Measurements from ENCODE around the gene IL1R1.

- no peak for TF ChIP-seq CTCF (optimal IDR thresholded peaks at IDR 0.05 in 1 of 3, IDR thresholded peaks at IDR 0.05 in 1 of 3, conservative IDR thresholded peaks at IDR 0.05 in 1 of 3; ENCODE audit: extremely low read depth in 1 of 3, insufficient read depth in 2 of 3, low read length in 3 of 3)
- no peak for TF ChIP-seq EZH2 (IDR thresholded peaks at IDR 0.05; ENCODE audit: low read length)
Observed at GRCh38 chr2:102172745-102173144, 30.2 kb downstream of the IL1R1 start.

Measured in keratinocyte (primary cell).